Panc1 (cell line): ENCODE measurements around the gene MACROD2.

ENCODE experiments used
- TF ChIP-seq, protein P1 (sequence below): fragments of 450-650 bp; IDR thresholded peaks from 2 replicates; pipeline ENCODE4 v1.5.1; 2017; ENCODE audit warnings: mild to moderate bottlenecking
- TF ChIP-seq, protein P2 (sequence below), 2 experiments: IDR thresholded peaks; 2 replicates each; pipeline ENCODE4 v1.6.1; 2011 to 2012; ENCODE audit warnings: low read depth in 2 of 2, control low read depth in 1 of 2, low read length in 1 of 2, mild to moderate bottlenecking in 1 of 2, moderate library complexity in 1 of 2; ENCODE audit not compliant: insufficient read depth in 1 of 2

DNA sequence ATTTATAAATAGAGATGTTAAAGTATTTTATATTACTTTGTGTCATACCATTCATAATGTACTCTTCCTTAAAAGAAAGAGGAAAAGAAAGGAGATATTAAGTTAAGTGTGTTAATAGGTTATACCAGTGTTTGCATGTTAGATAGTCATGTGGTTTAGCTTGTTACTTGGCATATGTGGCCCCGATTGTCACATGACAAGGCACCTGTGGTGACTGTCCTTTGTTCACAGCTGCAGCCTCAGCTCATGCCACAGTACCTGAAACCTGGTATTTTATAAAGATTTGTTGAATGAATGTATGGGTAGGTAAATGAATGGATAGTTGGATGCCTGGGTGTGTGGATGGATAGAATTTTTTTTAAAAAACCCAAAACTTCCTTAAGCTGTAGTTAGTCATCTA is 648.2 kb downstream of the MACROD2 start:
- TF ChIP-seq, protein P1, sequence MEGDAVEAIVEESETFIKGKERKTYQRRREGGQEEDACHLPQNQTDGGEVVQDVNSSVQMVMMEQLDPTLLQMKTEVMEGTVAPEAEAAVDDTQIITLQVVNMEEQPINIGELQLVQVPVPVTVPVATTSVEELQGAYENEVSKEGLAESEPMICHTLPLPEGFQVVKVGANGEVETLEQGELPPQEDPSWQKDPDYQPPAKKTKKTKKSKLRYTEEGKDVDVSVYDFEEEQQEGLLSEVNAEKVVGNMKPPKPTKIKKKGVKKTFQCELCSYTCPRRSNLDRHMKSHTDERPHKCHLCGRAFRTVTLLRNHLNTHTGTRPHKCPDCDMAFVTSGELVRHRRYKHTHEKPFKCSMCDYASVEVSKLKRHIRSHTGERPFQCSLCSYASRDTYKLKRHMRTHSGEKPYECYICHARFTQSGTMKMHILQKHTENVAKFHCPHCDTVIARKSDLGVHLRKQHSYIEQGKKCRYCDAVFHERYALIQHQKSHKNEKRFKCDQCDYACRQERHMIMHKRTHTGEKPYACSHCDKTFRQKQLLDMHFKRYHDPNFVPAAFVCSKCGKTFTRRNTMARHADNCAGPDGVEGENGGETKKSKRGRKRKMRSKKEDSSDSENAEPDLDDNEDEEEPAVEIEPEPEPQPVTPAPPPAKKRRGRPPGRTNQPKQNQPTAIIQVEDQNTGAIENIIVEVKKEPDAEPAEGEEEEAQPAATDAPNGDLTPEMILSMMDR, result no peak
- TF ChIP-seq, protein P2, sequence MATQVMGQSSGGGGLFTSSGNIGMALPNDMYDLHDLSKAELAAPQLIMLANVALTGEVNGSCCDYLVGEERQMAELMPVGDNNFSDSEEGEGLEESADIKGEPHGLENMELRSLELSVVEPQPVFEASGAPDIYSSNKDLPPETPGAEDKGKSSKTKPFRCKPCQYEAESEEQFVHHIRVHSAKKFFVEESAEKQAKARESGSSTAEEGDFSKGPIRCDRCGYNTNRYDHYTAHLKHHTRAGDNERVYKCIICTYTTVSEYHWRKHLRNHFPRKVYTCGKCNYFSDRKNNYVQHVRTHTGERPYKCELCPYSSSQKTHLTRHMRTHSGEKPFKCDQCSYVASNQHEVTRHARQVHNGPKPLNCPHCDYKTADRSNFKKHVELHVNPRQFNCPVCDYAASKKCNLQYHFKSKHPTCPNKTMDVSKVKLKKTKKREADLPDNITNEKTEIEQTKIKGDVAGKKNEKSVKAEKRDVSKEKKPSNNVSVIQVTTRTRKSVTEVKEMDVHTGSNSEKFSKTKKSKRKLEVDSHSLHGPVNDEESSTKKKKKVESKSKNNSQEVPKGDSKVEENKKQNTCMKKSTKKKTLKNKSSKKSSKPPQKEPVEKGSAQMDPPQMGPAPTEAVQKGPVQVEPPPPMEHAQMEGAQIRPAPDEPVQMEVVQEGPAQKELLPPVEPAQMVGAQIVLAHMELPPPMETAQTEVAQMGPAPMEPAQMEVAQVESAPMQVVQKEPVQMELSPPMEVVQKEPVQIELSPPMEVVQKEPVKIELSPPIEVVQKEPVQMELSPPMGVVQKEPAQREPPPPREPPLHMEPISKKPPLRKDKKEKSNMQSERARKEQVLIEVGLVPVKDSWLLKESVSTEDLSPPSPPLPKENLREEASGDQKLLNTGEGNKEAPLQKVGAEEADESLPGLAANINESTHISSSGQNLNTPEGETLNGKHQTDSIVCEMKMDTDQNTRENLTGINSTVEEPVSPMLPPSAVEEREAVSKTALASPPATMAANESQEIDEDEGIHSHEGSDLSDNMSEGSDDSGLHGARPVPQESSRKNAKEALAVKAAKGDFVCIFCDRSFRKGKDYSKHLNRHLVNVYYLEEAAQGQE (IDR thresholded peaks at IDR 0.05; ENCODE audit: insufficient read depth in 1 of 2, low read depth in 2 of 2, low read length in 1 of 2), result no peak
